Measurements from ENCODE around the gene KCNB1. TPM values are rescaled to one million over a fixed set of nuclear protein-coding genes. Genes with fewer than 3 reads are reported as not detected.
"Not testable (repeated sequence)": the region's sequence is repeated elsewhere in the genome, so short reads cannot be mapped to it uniquely, and the experiment has no call there.

KCNB1 gene
- total RNA-seq, 1 donor from 2014 or later: not detected

GRCh38 chr20:49326026-49326425 lies 156.4 kb downstream of the KCNB1 start:
- DNase-seq (ENCODE audit: low read depth in 2 of 2): no peak

GRCh38 chr20:49324306-49324705 lies 158.2 kb downstream of the KCNB1 start:
- DNase-seq (ENCODE audit: low read depth in 2 of 2): no peak

- peak; percentile 83 to 95 for DNase-seq (ENCODE audit: low read depth in 2 of 2)
These were observed 158.7 kb downstream of the KCNB1 start for GRCh38 chr20:49323622-49324238.

- peak in 1 of 2 donors; percentile 39 for DNase-seq (ENCODE audit: low read depth in 2 of 2)
These were observed 162.0 kb downstream of the KCNB1 start for GRCh38 chr20:49320460-49320859.

GRCh38 chr20:49319208-49319809 lies 163.2 kb downstream of the KCNB1 start:
- DNase-seq (ENCODE audit: low read depth in 2 of 2): no peak

- DNase-seq (ENCODE audit: low read depth in 2 of 2): no peak
These were observed 163.8 kb downstream of the KCNB1 start for GRCh38 chr20:49318430-49319207.

GRCh38 chr20:49318091-49318429 lies 164.4 kb downstream of the KCNB1 start:
- no peak for DNase-seq (ENCODE audit: low read depth in 2 of 2)

GRCh38 chr20:49316704-49317103 lies 165.8 kb downstream of the KCNB1 start:
- DNase-seq (ENCODE audit: low read depth in 2 of 2): no peak

- no peak for DNase-seq (ENCODE audit: low read depth in 2 of 2)
These were observed 166.9 kb downstream of the KCNB1 start for GRCh38 chr20:49315580-49315979.

GRCh38 chr20:49314052-49314451 lies 168.4 kb downstream of the KCNB1 start:
- not testable (repeated sequence) for DNase-seq (ENCODE audit: low read depth in 2 of 2)

Other genes with a start within 250 kb of the KCNB1 start
- 22.5 and 38.9 TPM in 2 replicates for gene ZNFX1, start 204.6 kb downstream of the KCNB1 start, total RNA-seq
- 0.13 and 0.25 TPM in 2 replicates for gene PTGIS, start 85.5 kb upstream of the KCNB1 start, total RNA-seq
- 33.1 and 56.3 TPM in 2 replicates for gene B4GALT5, start 231.2 kb upstream of the KCNB1 start, total RNA-seq

Measured in dermis microvascular lymphatic vessel endothelial cell (primary cell).